ENCODE measurements around the gene LMTK3.

LMTK3 gene

GRCh38 chr19:48552406-48553322, 41.0 kb upstream of the LMTK3 start:
- Histone ChIP-seq H3K27ac (ENCODE audit: low read depth, low read length) (no peak overlapping the region), H3K9ac (ENCODE audit: low read depth in 1 of 2, low read length in 2 of 2) (peak overlapping the region in 1 of 2 donors; percentile 32), H3K9me3 (ENCODE audit: control insufficient read depth in 1 of 2, low read length in 2 of 2) (no peaks in the 10 kb centered on the region), H3K27me3 (ENCODE audit: control insufficient read depth in 1 of 2, insufficient read depth in 2 of 2, low read length in 2 of 2) (no peaks in the 10 kb centered on the region), H3K4me1 (ENCODE audit: control insufficient read depth in 1 of 2, insufficient read depth in 2 of 2, low read length in 2 of 2) (peaks cover 27 to 33% of the 10 kb centered on the region in 2 donors), H3K4me3 (ENCODE audit: low read depth in 1 of 2, low read length in 2 of 2) (peak overlapping the region; percentile 46 to 48), H3K36me3 (ENCODE audit: control insufficient read depth in 1 of 2, insufficient read depth in 2 of 2, low read length in 2 of 2) (no peaks in the 10 kb centered on the region)

DNA sequence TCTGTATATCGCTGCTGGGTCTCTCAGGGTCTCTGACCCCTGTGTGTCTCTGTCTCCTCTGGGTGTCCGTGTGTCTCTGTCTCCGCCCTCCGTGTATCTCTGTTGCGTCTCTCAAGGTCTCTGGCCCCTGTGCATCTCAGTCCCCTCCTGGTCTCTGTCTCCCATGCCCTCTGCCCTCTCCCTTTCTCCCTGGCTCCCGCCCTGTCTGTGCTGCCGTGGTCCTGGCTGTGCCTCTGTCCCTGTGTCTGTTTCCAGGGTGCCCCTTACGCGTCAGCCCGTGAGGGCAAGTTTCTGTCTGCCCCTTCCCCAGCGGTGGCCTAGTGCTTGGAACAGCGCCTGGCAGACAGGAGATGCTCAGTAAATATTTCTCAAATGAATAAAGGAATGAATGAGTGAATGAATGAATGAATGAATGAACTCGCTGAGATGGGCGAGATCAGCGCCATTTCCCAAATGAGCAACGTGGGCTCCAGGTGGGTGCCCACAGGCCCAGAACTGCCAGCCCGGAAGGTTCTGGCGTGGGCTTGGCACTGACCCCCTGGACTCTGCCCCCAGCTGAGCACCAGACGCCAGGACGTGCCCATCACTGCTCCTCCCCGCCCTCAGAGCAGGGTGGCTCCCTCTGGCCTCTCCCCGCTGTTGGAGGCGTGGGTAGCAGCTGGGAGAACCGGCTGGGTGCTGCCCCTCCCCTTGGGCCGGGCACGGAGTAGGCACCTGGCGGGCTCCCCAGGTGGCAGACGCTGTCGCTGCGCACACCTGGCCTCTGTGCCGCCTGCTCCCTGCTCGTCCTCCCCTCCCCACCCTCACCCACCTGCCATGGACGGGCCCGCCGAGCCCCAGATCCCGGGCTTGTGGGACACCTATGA, 40.0 kb upstream of the LMTK3 start, which contains the start of gene SULT2B1:
Gene SULT2B1, plus strand, starts transcription at position 736 of the 866 bp plus-strand sequence. Its CDS starts 81 bp downstream, at position 817.
- H3K27ac ChIP-seq (ENCODE audit: low read depth, low read length) = no peak within 1 kb of the TSS
- H3K27me3 ChIP-seq (ENCODE audit: control insufficient read depth in 1 of 2, insufficient read depth in 2 of 2, low read length in 2 of 2) = no peaks in the 10 kb centered on the region
- H3K36me3 ChIP-seq (ENCODE audit: control insufficient read depth in 1 of 2, insufficient read depth in 2 of 2, low read length in 2 of 2) = no peaks in the 10 kb centered on the region
- H3K4me3 ChIP-seq (ENCODE audit: low read depth in 1 of 2, low read length in 2 of 2) = peak within 1 kb of the TSS; percentile 46 to 48
- no peaks in the 10 kb centered on the region for H3K9me3 ChIP-seq (ENCODE audit: control insufficient read depth in 1 of 2, low read length in 2 of 2)
- peak within 1 kb of the TSS; percentile 32 to 39 for H3K9ac ChIP-seq (ENCODE audit: low read depth in 1 of 2, low read length in 2 of 2)
- H3K4me1 ChIP-seq (ENCODE audit: control insufficient read depth in 1 of 2, insufficient read depth in 2 of 2, low read length in 2 of 2) = peaks cover 27 to 29% of the 10 kb centered on the region in 2 donors

DNA sequence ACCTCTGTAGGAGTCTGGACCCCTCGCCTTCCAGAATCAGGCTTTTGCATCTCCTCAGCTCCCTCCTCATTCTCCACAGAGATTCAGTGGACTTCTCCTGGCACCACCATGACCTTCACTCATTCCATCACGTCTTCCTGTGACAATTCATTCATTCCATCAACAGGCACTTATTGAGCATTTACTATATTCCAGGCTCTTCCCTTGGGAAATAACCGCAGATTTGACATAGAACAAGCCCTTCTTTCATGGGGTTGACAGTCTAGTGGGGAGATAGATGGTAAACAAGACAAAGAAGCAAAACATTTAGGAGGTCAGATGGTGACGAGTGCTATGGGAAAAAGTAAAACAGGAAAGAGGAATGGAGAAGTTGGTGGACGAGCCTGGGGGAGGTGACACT, 37.7 kb upstream of the LMTK3 start:
- Histone ChIP-seq H3K27ac (ENCODE audit: low read depth, low read length) (no peak overlapping the region), H3K4me1 (ENCODE audit: control insufficient read depth in 1 of 2, insufficient read depth in 2 of 2, low read length in 2 of 2) (peaks cover 19 to 21% of the 10 kb centered on the region in 2 donors), H3K9me3 (ENCODE audit: control insufficient read depth in 1 of 2, low read length in 2 of 2) (no peaks in the 10 kb centered on the region), H3K36me3 (ENCODE audit: control insufficient read depth in 1 of 2, insufficient read depth in 2 of 2, low read length in 2 of 2) (no peaks in the 10 kb centered on the region), H3K9ac (ENCODE audit: low read depth in 1 of 2, low read length in 2 of 2) (no peak overlapping the region), H3K27me3 (ENCODE audit: control insufficient read depth in 1 of 2, insufficient read depth in 2 of 2, low read length in 2 of 2) (no peaks in the 10 kb centered on the region), H3K4me3 (ENCODE audit: low read depth in 1 of 2, low read length in 2 of 2) (no peak overlapping the region)

DNA sequence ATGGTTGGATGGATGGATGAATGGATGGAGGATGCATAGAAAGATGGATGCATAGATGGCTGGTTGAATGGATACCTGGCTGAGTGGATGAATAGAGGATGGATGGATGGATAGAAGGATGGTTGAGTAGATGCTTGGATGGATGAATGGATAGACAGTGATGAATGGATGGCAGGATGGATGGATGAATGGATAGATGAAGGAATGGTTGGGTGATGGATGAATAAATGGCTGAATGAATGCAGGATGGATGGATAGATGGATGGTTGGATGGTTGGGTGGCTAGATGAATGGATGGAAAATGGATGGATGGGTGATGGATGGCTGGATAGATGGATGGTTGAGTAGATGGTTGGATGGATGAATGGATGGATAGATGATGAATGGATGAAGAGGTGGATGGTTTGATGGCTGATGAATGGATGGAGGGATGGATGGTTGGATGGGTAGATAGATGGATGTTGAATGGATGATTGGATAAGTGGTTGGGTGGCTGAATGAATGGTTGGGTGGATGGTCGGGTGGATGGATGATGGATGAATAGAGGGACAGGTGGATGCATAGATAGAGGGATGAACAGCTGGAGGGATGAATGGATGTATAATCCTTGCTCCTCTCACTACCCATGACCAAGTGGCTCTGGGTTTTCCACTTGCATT, 36.7 kb upstream of the LMTK3 start:
- H3K27ac ChIP-seq (ENCODE audit: low read depth, low read length) = no peak overlapping the region
- no peak overlapping the region for H3K9ac ChIP-seq (ENCODE audit: low read depth in 1 of 2, low read length in 2 of 2)
- H3K9me3 ChIP-seq (ENCODE audit: control insufficient read depth in 1 of 2, low read length in 2 of 2) = no peaks in the 10 kb centered on the region
- H3K4me3 ChIP-seq (ENCODE audit: low read depth in 1 of 2, low read length in 2 of 2) = no peak overlapping the region
- peaks cover 18 to 21% of the 10 kb centered on the region in 2 donors for H3K4me1 ChIP-seq (ENCODE audit: control insufficient read depth in 1 of 2, insufficient read depth in 2 of 2, low read length in 2 of 2)
- H3K36me3 ChIP-seq (ENCODE audit: control insufficient read depth in 1 of 2, insufficient read depth in 2 of 2, low read length in 2 of 2) = no peaks in the 10 kb centered on the region
- H3K27me3 ChIP-seq (ENCODE audit: control insufficient read depth in 1 of 2, insufficient read depth in 2 of 2, low read length in 2 of 2) = no peaks in the 10 kb centered on the region

GRCh38 chr19:48547722-48548121, 36.1 kb upstream of the LMTK3 start:
- Histone ChIP-seq H3K4me3 (ENCODE audit: low read depth in 1 of 2, low read length in 2 of 2) (no peak overlapping the region), H3K9me3 (ENCODE audit: control insufficient read depth in 1 of 2, low read length in 2 of 2) (no peaks in the 10 kb centered on the region), H3K36me3 (ENCODE audit: control insufficient read depth in 1 of 2, insufficient read depth in 2 of 2, low read length in 2 of 2) (no peaks in the 10 kb centered on the region), H3K9ac (ENCODE audit: low read depth in 1 of 2, low read length in 2 of 2) (no peak overlapping the region), H3K27me3 (ENCODE audit: control insufficient read depth in 1 of 2, insufficient read depth in 2 of 2, low read length in 2 of 2) (no peaks in the 10 kb centered on the region), H3K4me1 (ENCODE audit: control insufficient read depth in 1 of 2, insufficient read depth in 2 of 2, low read length in 2 of 2) (peaks cover 22% of the 10 kb centered on the region in 2 donors), H3K27ac (ENCODE audit: low read depth, low read length) (no peak overlapping the region)

- Histone ChIP-seq H3K27ac (ENCODE audit: low read depth, low read length) (no peak overlapping the region), H3K27me3 (ENCODE audit: control insufficient read depth in 1 of 2, insufficient read depth in 2 of 2, low read length in 2 of 2) (no peaks in the 10 kb centered on the region), H3K9ac (ENCODE audit: low read depth in 1 of 2, low read length in 2 of 2) (no peak overlapping the region), H3K4me3 (ENCODE audit: low read depth in 1 of 2, low read length in 2 of 2) (no peak overlapping the region), H3K36me3 (ENCODE audit: control insufficient read depth in 1 of 2, insufficient read depth in 2 of 2, low read length in 2 of 2) (no peaks in the 10 kb centered on the region), H3K4me1 (ENCODE audit: control insufficient read depth in 1 of 2, insufficient read depth in 2 of 2, low read length in 2 of 2) (peaks cover 6 to 10% of the 10 kb centered on the region in 2 donors), H3K9me3 (ENCODE audit: control insufficient read depth in 1 of 2, low read length in 2 of 2) (no peaks in the 10 kb centered on the region)
Observed at GRCh38 chr19:48544856-48545750, 33.5 kb upstream of the LMTK3 start.

DNA sequence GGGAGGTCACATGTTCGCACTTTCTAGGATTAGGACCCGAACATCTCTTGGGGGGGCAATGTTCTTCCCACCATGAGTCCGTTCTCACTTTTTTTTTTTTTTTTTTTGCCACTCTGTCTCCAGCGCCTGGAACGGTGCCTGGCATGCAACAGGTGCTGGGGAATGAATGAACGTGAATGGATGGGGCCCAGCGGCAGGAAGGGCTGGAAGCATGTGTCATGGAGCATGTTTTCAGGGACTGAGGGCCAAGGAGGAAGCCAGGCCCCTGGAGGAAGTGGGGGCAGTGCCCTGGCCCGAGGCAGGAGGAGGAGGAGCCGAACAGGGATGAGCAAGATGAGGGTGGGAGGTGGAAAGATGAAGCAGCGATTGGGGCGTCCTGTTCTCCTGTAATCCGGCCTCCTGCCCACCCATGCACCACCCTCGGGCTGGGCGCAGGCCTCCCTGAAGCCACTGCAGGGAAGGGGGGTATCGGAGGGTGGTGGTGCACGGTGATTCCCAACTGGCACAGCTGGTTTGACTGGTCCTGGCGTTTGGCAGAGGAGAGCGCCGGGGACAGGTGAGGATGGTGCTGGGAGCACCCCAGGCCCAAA, 31.6 kb upstream of the LMTK3 start:
- H3K9me3 ChIP-seq (ENCODE audit: control insufficient read depth in 1 of 2, low read length in 2 of 2) = no peaks in the 10 kb centered on the region
- H3K4me1 ChIP-seq (ENCODE audit: control insufficient read depth in 1 of 2, insufficient read depth in 2 of 2, low read length in 2 of 2) = peaks cover 6 to 14% of the 10 kb centered on the region in 2 donors
- no peak overlapping the region for H3K27ac ChIP-seq (ENCODE audit: low read depth, low read length)
- H3K9ac ChIP-seq (ENCODE audit: low read depth in 1 of 2, low read length in 2 of 2) = no peak overlapping the region
- no peaks in the 10 kb centered on the region for H3K27me3 ChIP-seq (ENCODE audit: control insufficient read depth in 1 of 2, insufficient read depth in 2 of 2, low read length in 2 of 2)
- H3K4me3 ChIP-seq (ENCODE audit: low read depth in 1 of 2, low read length in 2 of 2) = peak overlapping the region in 1 of 2 donors; percentile 17
- no peaks in the 10 kb centered on the region for H3K36me3 ChIP-seq (ENCODE audit: control insufficient read depth in 1 of 2, insufficient read depth in 2 of 2, low read length in 2 of 2)

GRCh38 chr19:48541813-48542212, 30.2 kb upstream of the LMTK3 start:
- no peak overlapping the region for H3K4me3 ChIP-seq (ENCODE audit: low read depth in 1 of 2, low read length in 2 of 2)
- H3K36me3 ChIP-seq (ENCODE audit: control insufficient read depth in 1 of 2, insufficient read depth in 2 of 2, low read length in 2 of 2) = no peaks in the 10 kb centered on the region
- peaks cover 6 to 14% of the 10 kb centered on the region in 2 donors for H3K4me1 ChIP-seq (ENCODE audit: control insufficient read depth in 1 of 2, insufficient read depth in 2 of 2, low read length in 2 of 2)
- no peak overlapping the region for H3K9ac ChIP-seq (ENCODE audit: low read depth in 1 of 2, low read length in 2 of 2)
- H3K27me3 ChIP-seq (ENCODE audit: control insufficient read depth in 1 of 2, insufficient read depth in 2 of 2, low read length in 2 of 2) = no peaks in the 10 kb centered on the region
- H3K9me3 ChIP-seq (ENCODE audit: control insufficient read depth in 1 of 2, low read length in 2 of 2) = no peaks in the 10 kb centered on the region
- H3K27ac ChIP-seq (ENCODE audit: low read depth, low read length) = no peak overlapping the region

DNA sequence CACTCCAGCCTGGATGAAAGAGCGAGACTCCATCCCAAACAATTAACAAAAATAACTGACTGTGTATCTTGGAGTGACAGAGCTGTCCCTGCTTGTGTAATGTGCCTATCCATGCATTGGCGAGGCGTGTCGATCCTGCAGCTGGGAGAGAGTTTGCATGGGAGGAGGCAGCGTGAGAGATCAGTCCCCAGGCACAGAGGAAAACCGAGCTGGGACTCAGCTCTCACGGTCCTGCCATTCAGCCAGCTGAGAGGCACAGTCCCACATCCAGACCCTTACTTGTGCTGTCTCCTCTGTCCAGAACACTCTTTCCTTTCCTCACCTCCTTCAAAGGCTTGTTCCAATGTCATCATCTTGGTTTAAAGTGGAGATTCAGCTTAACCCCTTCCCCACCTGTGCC, 28.5 kb upstream of the LMTK3 start:
- no peaks in the 10 kb centered on the region for H3K9me3 ChIP-seq (ENCODE audit: control insufficient read depth in 1 of 2, low read length in 2 of 2)
- no peaks in the 10 kb centered on the region for H3K27me3 ChIP-seq (ENCODE audit: control insufficient read depth in 1 of 2, insufficient read depth in 2 of 2, low read length in 2 of 2)
- H3K36me3 ChIP-seq (ENCODE audit: control insufficient read depth in 1 of 2, insufficient read depth in 2 of 2, low read length in 2 of 2) = no peaks in the 10 kb centered on the region
- H3K9ac ChIP-seq (ENCODE audit: low read depth in 1 of 2, low read length in 2 of 2) = no peak overlapping the region
- H3K4me3 ChIP-seq (ENCODE audit: low read depth in 1 of 2, low read length in 2 of 2) = no peak overlapping the region
- peaks cover 6 to 14% of the 10 kb centered on the region in 2 donors for H3K4me1 ChIP-seq (ENCODE audit: control insufficient read depth in 1 of 2, insufficient read depth in 2 of 2, low read length in 2 of 2)
- H3K27ac ChIP-seq (ENCODE audit: low read depth, low read length) = no peak overlapping the region

All from duodenal mucosa (tissue), 2 donors.